Measurements from ENCODE around the gene USP46.

DNA sequence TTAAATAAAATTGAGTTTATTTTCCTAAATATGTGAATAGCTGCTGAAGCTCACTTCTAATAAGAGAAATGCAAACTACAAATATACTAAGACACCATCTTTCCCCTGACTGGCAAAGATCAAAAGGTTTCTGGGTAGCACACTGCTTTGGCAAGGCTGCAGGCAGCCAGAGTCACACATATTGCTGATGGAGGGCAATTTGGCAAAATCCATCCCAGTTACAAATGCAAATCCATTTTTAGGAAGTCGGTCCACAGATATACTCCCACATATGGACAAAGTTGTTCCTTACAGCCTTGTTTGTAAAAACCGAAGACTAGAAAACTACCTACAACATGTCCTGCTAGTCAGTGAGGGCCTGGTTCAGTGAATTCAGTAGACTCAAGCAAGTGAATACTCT lies 12.4 kb downstream of the USP46 start:
- TF ChIP-seq, protein P1, sequence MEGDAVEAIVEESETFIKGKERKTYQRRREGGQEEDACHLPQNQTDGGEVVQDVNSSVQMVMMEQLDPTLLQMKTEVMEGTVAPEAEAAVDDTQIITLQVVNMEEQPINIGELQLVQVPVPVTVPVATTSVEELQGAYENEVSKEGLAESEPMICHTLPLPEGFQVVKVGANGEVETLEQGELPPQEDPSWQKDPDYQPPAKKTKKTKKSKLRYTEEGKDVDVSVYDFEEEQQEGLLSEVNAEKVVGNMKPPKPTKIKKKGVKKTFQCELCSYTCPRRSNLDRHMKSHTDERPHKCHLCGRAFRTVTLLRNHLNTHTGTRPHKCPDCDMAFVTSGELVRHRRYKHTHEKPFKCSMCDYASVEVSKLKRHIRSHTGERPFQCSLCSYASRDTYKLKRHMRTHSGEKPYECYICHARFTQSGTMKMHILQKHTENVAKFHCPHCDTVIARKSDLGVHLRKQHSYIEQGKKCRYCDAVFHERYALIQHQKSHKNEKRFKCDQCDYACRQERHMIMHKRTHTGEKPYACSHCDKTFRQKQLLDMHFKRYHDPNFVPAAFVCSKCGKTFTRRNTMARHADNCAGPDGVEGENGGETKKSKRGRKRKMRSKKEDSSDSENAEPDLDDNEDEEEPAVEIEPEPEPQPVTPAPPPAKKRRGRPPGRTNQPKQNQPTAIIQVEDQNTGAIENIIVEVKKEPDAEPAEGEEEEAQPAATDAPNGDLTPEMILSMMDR (IDR thresholded peaks at IDR 0.05): no peak
- no peak for TF ChIP-seq POLR2AphosphoS5 (IDR thresholded peaks at IDR 0.05; ENCODE audit: low read depth, low read length)
- TF ChIP-seq SIN3A (IDR thresholded peaks at IDR 0.05; ENCODE audit: borderline replicate concordance, insufficient read depth, low read depth, low read length): no peak
